GM19239 (cell line): ENCODE results near the gene POLR2B.
A peak's percentile ranks its signal among the peaks of the same experiment; 100 is the strongest.
"Not testable (repeated sequence)": the region's sequence is repeated elsewhere in the genome, so short reads cannot be mapped to it uniquely, and the experiment has no call there.

Source experiments
- DNase-seq: peaks from one replicate; pipeline ENCODE4 v3.0.0; 2011; ENCODE audit warnings: low spot score; ENCODE audit not compliant: insufficient read length
- FAIRE-seq: peaks from 2 replicates; lab custom pipeline; 2011; peaks lifted over from hg19 to GRCh38; lab: Jason Lieb, UNC

POLR2B gene

GRCh38 chr4:56981795-56982201 lies 3.1 kb downstream of the POLR2B start:
- DNase-seq (no peak), FAIRE-seq (no peak)

DNA sequence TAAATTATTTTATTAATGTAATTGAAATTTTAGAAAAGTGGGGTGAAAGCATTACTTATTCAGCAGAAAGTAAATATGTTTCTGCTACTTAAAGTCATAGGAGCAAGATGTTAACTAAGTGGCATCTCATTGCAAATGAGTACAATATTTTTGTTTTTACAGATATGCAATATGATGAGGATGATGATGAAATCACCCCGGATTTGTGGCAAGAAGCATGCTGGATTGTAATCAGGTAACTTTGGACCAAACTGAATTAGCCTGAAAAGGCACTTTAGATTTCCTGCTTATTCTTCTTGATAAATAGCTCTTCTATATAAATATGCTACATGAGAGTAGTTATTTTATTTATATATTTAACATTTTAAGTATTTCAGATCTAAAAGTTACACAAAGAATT lies 7.5 kb downstream of the POLR2B start:
- FAIRE-seq (no peak), DNase-seq (no peak)

GRCh38 chr4:56986952-56987351 lies 8.3 kb downstream of the POLR2B start:
- FAIRE-seq: no peak
- no peak for DNase-seq

GRCh38 chr4:56990109-56990905 lies 11.6 kb downstream of the POLR2B start:
- FAIRE-seq (no peak), DNase-seq (no peak)

GRCh38 chr4:56995525-56995924 lies 16.8 kb downstream of the POLR2B start:
- DNase-seq: no peak
- FAIRE-seq: no peak

DNA sequence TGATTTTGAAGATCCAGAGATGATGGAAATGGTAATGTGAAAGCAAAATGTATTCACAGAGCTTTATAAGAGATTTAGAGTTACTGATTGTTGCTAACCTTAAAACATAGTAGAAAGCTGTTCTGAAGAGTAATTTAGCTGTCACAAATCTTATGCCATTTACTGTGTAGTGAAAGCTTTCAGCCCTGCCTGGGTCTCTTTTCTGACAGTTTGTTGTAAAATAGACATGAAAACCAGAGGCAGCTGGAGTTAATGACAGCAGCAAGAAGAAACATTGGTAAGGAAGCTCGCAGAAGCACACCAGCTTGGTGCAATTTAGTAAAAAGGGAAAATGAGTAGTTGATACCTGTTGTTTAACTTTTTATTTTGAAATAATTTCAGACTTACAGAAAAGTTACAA lies 21.1 kb downstream of the POLR2B start:
- no peak for DNase-seq
- FAIRE-seq: no peak

- DNase-seq: no peak
- FAIRE-seq: no peak
Measured at GRCh38 chr4:57013543-57014120, 34.9 kb downstream of the POLR2B start.

DNA sequence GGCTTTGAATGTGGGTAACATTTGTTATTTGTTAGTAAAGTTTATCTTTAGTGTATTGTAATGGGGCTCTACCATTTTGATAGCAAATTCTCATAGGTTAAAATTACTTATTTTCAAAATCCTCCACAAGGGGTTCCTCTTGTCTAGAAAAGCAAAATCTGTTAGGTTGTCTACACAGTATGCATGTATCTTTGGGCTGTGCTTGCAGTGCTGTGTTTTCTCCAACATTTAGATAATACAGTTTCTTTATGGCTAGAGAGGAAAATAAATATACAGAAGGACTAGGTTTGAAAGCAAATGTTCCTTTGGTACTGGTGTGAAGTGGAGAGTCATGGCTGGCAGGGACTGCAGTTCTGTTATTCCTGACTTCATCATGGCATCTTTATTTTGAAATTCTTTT lies 40.3 kb downstream of the POLR2B start:
- FAIRE-seq (no peak), DNase-seq (no peak)

DNA sequence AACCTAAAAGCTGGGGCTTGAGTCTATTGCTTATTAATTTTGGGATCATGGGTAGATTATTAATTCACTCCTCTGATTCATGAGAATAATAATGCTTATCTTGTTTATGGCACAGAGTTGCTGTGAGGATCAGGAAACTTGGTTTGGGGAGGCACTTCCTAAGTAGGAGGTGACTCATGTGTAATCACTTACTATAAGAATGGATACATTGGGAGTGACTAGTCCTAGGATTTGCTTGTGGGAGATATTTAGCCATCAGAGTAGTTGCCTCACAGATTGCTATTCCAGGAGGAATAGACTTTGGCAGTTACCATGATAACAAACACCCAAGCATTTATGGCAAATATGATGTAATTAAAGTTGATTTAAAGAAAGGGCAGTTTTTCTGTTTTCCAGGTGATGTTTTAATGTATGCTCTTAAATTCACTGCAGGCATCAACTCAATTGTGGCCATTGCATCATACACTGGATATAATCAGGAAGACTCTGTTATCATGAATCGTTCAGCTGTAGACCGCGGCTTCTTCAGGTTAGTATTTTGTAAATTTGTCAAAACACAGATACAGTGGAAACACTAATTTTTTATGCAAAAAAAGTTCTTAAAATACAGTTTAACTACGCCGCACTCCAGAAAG lies 41.9 kb downstream of the POLR2B start:
- FAIRE-seq (no peak), DNase-seq (no peak)

DNA sequence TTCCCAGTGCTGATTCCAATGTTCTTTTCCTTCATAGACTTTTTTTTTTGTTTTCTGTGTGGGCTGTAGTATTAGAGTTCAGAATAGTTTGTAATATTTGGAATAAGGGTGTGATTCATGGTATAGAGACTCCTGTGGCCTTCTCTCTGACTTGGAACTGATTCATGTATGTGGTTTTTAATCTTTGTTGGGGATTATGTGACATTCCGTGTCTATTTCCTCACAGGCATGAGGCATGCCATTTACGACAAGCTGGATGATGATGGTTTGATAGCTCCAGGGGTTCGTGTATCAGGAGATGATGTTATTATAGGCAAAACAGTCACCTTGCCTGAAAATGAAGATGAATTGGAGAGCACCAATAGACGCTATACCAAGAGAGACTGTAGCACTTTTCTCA lies 44.4 kb downstream of the POLR2B start:
- DNase-seq (no peak), FAIRE-seq (no peak)

- FAIRE-seq: no peak
- DNase-seq: no peak
Measured at GRCh38 chr4:57034520-57034919, 55.8 kb downstream of the POLR2B start.

- DNase-seq (peak; percentile 8), FAIRE-seq (no peak)
Measured at GRCh38 chr4:57037982-57038604, 59.4 kb downstream of the POLR2B start.

DNA sequence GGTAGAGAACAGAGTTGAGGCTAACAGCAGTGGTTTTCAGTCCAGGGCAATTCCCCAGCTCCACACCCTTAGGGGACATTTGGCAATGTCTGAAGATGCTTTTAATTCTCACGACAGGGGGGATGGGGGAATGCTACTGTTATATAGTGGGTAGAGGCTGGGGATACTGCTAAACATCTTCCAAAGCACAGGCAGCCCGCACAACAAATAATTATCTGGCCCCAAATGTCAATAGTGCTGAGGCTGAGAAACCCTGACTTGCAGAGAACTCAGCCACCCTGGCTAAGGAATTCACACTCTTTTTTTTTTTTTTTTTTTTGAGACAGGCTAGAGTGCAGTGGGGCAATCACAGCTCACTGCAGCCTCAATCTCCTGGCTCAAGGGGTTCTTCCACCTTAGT lies 60.6 kb downstream of the POLR2B start:
- DNase-seq (no peak), FAIRE-seq (no peak)

GRCh38 chr4:57040510-57040909 lies 61.8 kb downstream of the POLR2B start:
- FAIRE-seq (no peak), DNase-seq (no peak)

DNA sequence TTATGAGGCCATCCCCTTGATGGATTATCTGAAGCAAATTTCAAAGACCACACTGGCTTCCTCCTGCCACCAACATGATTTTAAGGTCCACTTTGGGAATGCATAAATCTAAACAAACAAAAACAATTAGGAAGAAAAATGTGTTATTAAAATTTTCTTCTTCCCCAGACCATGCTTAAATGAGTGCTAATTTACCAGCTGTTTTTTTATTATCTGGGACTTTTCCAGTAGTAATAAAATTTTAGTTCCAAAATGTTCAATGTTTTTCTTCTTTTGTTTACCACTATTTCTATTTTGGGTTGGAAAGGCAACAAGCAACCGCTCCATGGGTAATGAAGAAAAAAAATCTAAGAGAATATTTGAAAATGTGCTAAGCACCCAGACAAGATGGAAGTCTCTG lies 62.3 kb downstream of the POLR2B start:
- DNase-seq (no peak), FAIRE-seq (no peak)

DNA sequence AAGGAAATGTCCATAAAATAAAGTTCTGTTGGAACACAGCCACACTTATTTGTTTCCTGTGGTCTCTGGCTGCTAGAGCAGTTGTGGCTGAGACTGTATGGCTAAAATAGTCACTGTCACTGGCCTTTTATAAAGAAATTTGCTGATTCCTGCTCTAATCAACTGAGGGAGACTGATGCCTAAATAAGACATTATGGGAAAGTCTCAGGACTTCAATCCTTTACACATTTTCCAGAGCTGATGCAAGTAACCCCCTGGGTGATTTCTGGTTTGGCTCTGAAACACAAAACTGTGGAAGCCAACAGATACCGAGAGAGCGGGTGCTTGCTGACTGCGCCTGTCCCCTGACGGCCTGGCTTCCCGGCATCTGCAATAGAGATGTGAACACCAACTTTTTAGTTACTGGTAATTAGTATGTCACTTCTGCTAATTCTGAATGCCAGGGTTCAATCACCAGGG lies 64.0 kb downstream of the POLR2B start:
- FAIRE-seq: no peak
- no peak for DNase-seq

- no peak for FAIRE-seq
- no peak for DNase-seq
Measured at GRCh38 chr4:57043347-57044251, 64.9 kb downstream of the POLR2B start.

- FAIRE-seq (no peak), DNase-seq (no peak)
Measured at GRCh38 chr4:57044279-57044678, 65.6 kb downstream of the POLR2B start.

DNA sequence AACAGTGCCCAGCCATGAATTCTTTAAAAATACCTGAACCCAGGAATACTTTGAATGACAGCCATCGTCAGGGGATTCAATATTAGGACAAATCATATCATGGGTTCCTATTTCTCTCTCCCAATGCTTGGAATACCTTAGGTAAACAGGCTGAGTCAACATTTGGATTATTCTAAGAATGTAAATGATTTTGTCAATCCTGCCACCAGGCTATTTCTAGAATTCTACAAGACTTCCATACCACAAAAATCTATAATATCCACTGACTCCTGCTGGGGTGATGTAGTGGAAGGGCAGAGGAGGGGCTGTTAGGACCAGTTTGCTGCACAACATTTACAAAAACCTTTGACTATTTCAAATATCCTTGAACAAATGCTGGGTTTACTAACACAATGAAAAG lies 66.3 kb downstream of the POLR2B start:
- FAIRE-seq (no peak), DNase-seq (no peak)

DNA sequence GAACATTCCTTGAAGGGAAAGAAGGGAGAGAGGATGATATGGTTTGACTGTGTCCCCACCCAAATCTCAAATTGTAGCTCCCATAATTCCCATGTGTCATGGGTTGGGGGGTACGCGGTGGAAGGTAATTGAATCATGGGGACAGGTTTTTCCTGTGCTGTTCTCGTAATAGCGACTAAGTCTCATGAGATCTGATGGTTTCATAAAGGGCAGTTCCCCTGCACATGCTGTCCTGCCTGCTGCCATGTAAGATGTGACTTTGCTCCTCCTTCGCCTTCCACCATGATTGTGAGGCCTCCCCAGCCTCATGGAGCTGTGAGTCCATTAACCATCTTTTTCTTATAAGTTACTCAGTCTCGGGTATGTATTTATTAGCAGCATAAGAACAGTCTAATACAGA lies 68.3 kb downstream of the POLR2B start:
- not testable (repeated sequence) for FAIRE-seq, DNase-seq
